Nephron progenitor cell (in vitro differentiated cells): ENCODE results near the gene MEI1.

Experiments
- DNase-seq: peaks from one replicate; pipeline ENCODE4 v3.0.0; 2021
- H3K27ac Mint-ChIP-seq: 2 replicates; pipeline ENCODE4 v1.8.0; 2021; ENCODE audit warnings: mild to moderate bottlenecking, moderate library complexity, mixed read lengths
- H3K27me3 Mint-ChIP-seq: 2 replicates; pipeline ENCODE4 v1.8.0; 2021; ENCODE audit warnings: mild to moderate bottlenecking, low read depth, mixed read lengths; ENCODE audit not compliant: poor library complexity
- H3K36me3 Mint-ChIP-seq: 2 replicates; pipeline ENCODE4 v1.8.0; 2021; ENCODE audit warnings: low read depth, mixed read lengths
- H3K4me1 Mint-ChIP-seq: 2 replicates; pipeline ENCODE4 v1.8.0; 2021; ENCODE audit warnings: mixed read lengths
- H3K4me3 Mint-ChIP-seq: 2 replicates; pipeline ENCODE4 v1.8.0; 2021; ENCODE audit warnings: mild to moderate bottlenecking, moderate library complexity, mixed read lengths
- H3K9me3 Mint-ChIP-seq: 2 replicates; pipeline ENCODE4 v1.8.0; 2021; ENCODE audit warnings: mild to moderate bottlenecking, moderate library complexity, mixed read lengths
- TF ChIP-seq, protein P1 (sequence below): fragments of 200-600 bp; sonication (generic); IDR thresholded peaks from 2 replicates; pipeline ENCODE4 v1.5.0; 2021; ENCODE audit warnings: antibody characterized with exemption

Gene MEI1

DNA sequence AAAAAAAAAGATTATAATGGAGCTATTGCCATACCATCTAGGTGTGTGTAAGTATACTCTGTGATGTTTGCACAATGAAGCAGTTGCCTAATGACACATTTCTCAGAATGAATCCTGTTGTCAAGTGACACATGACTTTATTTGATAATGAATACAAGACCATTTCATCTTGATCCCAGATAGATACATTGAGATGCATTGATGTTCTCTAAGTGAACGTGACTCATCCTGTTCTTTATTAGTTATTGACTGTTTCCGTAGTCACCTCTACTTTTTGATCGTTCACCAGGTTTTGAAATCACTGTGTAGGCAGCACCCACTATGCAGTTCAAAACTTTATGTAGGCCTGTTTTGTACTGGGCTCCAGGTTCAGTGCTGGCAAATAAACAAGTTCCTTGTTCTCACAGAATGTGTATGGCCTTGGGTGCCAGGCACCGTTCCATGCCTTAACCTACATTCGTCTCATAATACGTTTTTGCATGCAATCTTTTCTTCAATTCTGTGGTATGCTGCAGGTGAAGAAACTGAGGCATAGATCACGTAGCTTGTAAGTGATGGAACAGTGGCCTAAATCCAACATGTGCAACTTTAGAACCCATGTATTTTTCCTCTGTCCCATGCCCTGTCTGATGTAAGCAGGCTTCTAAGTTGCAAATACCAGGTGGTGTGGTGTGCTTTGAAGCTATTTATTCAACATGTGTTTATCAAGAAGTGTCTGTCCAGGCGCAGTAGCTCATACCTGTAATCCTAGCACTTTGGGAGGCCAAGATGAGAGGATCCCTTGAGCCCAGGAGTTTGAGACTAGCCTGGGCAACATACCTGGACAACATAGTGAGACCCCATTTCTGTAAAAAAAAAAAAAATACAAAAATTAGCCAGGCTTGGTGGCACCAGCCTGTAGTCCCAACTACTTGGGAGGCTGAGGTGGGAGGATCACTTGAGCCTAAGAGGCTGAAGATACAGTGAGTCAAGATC is 144.0 kb downstream of the MEI1 start:
- Mint-ChIP-seq H3K27me3 (no peaks in the 10 kb centered on the region), H3K36me3 (peaks cover 58% of the 10 kb centered on the region), H3K4me1 (peaks cover 54% of the 10 kb centered on the region), H3K4me3 (no peak overlapping the region), H3K27ac (no peak overlapping the region), H3K9me3 (no peaks in the 10 kb centered on the region)
- DNase-seq = no peak
- TF ChIP-seq, protein P1, sequence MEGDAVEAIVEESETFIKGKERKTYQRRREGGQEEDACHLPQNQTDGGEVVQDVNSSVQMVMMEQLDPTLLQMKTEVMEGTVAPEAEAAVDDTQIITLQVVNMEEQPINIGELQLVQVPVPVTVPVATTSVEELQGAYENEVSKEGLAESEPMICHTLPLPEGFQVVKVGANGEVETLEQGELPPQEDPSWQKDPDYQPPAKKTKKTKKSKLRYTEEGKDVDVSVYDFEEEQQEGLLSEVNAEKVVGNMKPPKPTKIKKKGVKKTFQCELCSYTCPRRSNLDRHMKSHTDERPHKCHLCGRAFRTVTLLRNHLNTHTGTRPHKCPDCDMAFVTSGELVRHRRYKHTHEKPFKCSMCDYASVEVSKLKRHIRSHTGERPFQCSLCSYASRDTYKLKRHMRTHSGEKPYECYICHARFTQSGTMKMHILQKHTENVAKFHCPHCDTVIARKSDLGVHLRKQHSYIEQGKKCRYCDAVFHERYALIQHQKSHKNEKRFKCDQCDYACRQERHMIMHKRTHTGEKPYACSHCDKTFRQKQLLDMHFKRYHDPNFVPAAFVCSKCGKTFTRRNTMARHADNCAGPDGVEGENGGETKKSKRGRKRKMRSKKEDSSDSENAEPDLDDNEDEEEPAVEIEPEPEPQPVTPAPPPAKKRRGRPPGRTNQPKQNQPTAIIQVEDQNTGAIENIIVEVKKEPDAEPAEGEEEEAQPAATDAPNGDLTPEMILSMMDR = no peak

DNA sequence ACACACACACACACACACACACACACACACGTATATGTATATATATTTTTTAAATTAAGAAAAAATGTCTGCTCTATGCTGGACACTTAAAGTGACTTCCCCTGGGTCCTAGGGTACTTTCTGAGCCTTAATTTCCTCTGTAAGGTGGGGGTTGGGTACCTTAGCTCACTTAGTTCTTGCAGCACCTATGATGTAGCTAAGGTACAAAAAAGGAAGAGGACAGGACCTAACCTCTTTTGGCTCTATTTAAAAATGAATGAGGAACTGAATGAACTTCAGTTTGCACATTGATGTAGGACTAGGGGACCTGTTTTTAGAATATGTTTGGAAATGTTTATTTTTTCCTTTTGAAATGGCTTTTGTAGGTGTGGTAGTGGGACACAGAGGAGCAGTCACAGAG is 144.7 kb downstream of the MEI1 start:
- H3K36me3 Mint-ChIP-seq = peaks cover 57% of the 10 kb centered on the region
- H3K9me3 Mint-ChIP-seq = no peaks in the 10 kb centered on the region
- DNase-seq = no peak
- peak overlapping the region; percentile 89 for H3K27ac Mint-ChIP-seq
- H3K4me3 Mint-ChIP-seq = no peak overlapping the region
- no peaks in the 10 kb centered on the region for H3K27me3 Mint-ChIP-seq
- H3K4me1 Mint-ChIP-seq = peaks cover 48% of the 10 kb centered on the region
- TF ChIP-seq, protein P1 = no peak

DNA sequence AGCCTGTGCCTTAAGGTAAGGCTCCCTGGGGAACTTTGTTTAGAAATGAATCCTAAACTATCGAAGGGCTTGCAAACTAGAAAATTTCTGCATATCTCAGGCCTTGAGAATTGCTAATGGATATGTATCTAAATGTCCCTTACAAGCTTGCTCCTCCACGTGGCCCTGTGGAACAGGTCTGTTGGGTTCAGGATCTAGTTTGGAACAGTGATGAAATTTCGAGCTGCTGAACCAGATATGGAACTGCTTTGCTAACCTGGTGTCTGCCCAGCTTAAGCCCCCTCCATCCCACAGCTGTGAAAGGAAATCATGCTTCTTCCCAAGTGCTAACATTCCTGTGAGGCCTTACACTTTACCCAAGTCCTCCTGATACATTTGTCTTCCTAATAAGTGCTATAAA is 145.2 kb downstream of the MEI1 start:
- DNase-seq = no peak
- H3K27ac Mint-ChIP-seq = peak overlapping the region; percentile 89
- H3K4me3 Mint-ChIP-seq = no peak overlapping the region
- TF ChIP-seq, protein P1 = no peak
- H3K27me3 Mint-ChIP-seq = no peaks in the 10 kb centered on the region
- H3K4me1 Mint-ChIP-seq = peaks cover 43% of the 10 kb centered on the region
- peaks cover 57% of the 10 kb centered on the region for H3K36me3 Mint-ChIP-seq
- no peaks in the 10 kb centered on the region for H3K9me3 Mint-ChIP-seq

DNA sequence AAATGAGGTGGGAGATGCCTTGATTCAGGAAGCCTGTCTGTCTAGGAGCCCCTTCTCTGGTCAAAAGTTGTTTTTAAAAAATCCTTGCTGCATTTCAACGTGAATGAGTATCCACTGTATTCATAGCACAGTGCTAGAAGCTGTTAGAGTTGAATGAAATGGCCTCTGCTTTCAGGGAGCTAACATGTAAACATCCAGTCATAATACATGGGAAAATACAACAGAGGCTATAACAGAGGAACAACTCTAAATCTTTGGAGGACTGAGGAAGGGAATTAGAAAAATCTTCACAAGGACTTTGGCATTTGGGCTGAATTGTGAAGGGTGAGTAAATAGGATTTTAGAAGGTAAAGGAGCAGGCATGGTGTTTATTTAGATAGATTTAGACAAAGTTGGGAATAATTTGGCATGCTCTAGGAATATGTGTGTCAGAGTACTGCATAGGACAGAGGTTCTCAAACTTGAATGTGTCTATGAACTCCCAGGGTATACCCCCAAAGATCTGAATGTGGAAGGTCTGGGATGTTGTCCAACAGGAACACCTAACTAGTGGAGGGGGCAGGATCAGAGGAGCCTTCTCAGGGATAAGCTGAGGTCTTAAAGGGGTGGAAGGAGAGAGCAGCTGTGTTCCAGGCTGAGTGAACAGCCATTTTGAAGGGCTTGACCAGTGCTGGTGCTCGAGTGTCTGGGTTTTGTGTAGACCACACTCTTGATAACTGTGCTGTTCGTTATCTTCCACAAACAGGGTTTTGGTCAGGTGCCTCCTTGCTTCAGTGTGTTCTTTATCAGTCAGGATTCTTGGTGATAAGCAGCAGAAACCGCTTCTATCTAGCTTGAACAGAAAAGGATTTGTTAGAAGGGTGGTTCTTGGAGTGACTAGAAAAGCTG is 146.3 kb downstream of the MEI1 start:
- DNase-seq = no peak
- Mint-ChIP-seq H3K4me3 (no peak overlapping the region), H3K27ac (peak overlapping the region; percentile 96), H3K4me1 (peaks cover 37% of the 10 kb centered on the region), H3K9me3 (no peaks in the 10 kb centered on the region), H3K36me3 (peaks cover 59% of the 10 kb centered on the region), H3K27me3 (no peaks in the 10 kb centered on the region)
- TF ChIP-seq, protein P1 = no peak

DNA sequence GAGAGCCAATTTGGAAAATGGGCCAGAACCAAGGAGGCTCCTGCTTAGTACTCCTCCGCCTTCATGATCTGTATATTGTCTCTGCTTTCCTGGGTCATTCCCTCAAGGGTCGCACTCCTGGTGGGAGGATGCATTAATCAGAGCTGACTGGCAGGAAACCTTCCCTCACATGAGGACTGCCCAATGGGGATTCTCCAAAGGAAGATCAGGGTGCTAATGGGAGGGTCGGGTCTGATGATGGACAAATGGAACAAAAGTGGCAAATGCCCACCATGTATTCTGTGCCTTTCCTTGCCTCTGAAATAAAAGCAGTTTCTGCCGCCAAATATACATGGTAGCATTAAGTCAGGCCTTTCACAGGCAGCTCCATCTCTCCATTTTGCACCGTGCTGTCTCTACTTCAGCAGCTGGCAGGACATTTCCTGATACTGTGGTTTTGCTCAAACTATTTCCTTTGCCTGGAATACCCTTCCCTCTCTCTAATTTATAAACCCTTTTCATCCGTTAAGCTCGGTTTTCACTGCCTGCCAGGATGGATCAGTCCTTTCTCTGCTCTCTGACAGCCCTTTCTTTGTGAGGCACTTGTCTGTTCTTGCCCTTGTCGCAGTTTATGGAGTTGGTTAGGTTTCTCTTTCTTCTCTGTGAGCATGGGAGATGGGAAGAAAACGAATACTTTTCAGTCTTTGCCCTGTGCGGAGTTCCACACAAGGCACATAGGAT is 147.1 kb downstream of the MEI1 start:
- H3K27me3 Mint-ChIP-seq = no peaks in the 10 kb centered on the region
- no peak for DNase-seq
- H3K27ac Mint-ChIP-seq = peak overlapping the region; percentile 96
- H3K4me1 Mint-ChIP-seq = peaks cover 35% of the 10 kb centered on the region
- TF ChIP-seq, protein P1 = no peak
- no peaks in the 10 kb centered on the region for H3K9me3 Mint-ChIP-seq
- H3K4me3 Mint-ChIP-seq = no peak overlapping the region
- H3K36me3 Mint-ChIP-seq = peaks cover 59% of the 10 kb centered on the region
